ENCODE data around the gene NEMP1.

DNA sequence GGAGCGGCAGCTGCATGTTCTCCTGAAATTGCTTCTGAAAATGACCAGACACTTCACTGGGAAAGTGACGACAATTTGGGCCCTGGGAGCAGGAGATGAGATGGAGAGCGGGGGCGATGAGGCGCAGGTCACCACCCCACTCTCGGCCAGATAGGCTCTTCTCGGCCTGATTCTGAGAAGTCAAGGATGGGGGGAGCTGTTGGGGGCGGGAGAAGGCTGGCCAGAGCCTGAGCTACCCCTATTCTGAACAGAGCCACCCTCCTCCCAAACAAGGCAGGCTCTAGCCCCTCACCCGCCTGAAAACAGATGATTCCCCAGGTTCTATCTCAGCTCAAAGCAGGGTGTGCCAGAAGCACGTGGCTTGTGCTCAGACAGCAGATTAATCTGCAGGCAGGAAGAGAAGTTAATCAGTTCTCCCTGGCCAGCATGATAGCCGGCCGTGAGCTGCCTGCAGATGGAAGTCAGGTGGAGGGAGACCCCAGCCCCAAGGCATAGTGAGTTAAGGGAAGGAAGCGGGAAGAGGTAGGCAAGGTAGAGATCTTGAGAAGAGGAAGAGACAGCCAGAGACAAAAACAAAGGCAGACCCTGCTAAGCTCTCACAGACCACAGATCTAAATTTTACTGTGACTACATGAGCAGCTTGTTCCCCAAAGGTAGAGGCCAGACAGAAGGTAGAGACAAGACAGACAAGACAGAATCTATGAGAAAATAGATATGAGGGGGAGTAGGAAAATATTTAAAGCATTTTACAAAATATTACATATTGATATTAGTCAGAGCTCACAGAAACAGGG is 51.4 kb downstream of the NEMP1 start:
- TF ChIP-seq, protein P1, sequence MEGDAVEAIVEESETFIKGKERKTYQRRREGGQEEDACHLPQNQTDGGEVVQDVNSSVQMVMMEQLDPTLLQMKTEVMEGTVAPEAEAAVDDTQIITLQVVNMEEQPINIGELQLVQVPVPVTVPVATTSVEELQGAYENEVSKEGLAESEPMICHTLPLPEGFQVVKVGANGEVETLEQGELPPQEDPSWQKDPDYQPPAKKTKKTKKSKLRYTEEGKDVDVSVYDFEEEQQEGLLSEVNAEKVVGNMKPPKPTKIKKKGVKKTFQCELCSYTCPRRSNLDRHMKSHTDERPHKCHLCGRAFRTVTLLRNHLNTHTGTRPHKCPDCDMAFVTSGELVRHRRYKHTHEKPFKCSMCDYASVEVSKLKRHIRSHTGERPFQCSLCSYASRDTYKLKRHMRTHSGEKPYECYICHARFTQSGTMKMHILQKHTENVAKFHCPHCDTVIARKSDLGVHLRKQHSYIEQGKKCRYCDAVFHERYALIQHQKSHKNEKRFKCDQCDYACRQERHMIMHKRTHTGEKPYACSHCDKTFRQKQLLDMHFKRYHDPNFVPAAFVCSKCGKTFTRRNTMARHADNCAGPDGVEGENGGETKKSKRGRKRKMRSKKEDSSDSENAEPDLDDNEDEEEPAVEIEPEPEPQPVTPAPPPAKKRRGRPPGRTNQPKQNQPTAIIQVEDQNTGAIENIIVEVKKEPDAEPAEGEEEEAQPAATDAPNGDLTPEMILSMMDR (conservative IDR thresholded peaks at IDR 0.05; ENCODE audit: low read length) = no peak
- TF ChIP-seq EZH2phosphoT487 (IDR thresholded peaks at IDR 0.05; ENCODE audit: borderline replicate concordance) = no peak
